HepG2 (cell line): ENCODE results near the gene DDX50. TPM values are rescaled to one million over a fixed set of nuclear protein-coding genes. Genes with fewer than 3 reads are reported as not detected.

Experiments used
- ARNT2 ChIP-seq: sonication (generic); formaldehyde crosslinking; IDR thresholded peaks from 2 replicates; pipeline ENCODE4 v1.8.0; 2022; ENCODE audit warnings: mild to moderate bottlenecking, low read depth, missing genetic modification reagents, moderate library complexity
- ATF7-NPFF ChIP-seq: sonication (generic); formaldehyde crosslinking; IDR thresholded peaks from 2 replicates; pipeline ENCODE4 v1.8.1; 2023; ENCODE audit warnings: mild to moderate bottlenecking, low read depth, missing genetic modification reagents, moderate library complexity
- CAMTA2 ChIP-seq: sonication (generic); formaldehyde crosslinking; IDR thresholded peaks from 2 replicates; pipeline ENCODE4 v1.4.0; 2020; ENCODE audit warnings: mild to moderate bottlenecking, missing genetic modification reagents, borderline replicate concordance
- CEBPB ChIP-seq: IDR thresholded peaks from 2 replicates; pipeline ENCODE4 v1.6.1; 2011; ENCODE audit warnings: low read depth, low read length, improper control_type of control experiment, borderline replicate concordance
- GLI4 ChIP-seq: sonication (generic); formaldehyde crosslinking; IDR thresholded peaks from 2 replicates; pipeline ENCODE4 v1.5.1; 2020; ENCODE audit warnings: missing genetic modification reagents, mild to moderate bottlenecking, moderate library complexity, borderline replicate concordance
- HDAC6 ChIP-seq: fragments of 200-600 bp; sonication (generic); IDR thresholded peaks from 2 replicates; pipeline ENCODE4 v1.7.0; 2017; ENCODE audit warnings: mild to moderate bottlenecking, antibody characterized with exemption, low read length, low read depth
- KDM5B ChIP-seq: sonication (generic); formaldehyde crosslinking; IDR thresholded peaks from 2 replicates; pipeline ENCODE4 v1.4.0; 2020; ENCODE audit warnings: missing genetic modification reagents, mild to moderate bottlenecking, borderline replicate concordance
- KLF15 ChIP-seq: sonication (generic); formaldehyde crosslinking; IDR thresholded peaks from 2 replicates; pipeline ENCODE4 v1.8.1; 2023; ENCODE audit warnings: borderline replicate concordance, mild to moderate bottlenecking, inconsistent platforms, missing genetic modification reagents, mixed read lengths
- POLR2AphosphoS5 ChIP-seq: IDR thresholded peaks from 2 replicates; pipeline ENCODE4 v1.6.1; 2012; ENCODE audit warnings: low read depth, low read length
- SP2 ChIP-seq: sonication (generic); formaldehyde crosslinking; IDR thresholded peaks from 2 replicates; pipeline ENCODE4 v1.5.1; 2020; ENCODE audit warnings: mild to moderate bottlenecking, missing genetic modification reagents
- SRSF4 ChIP-seq: fragments of 200-400 bp; formaldehyde crosslinking; IDR thresholded peaks from one replicate; pipeline ENCODE4 v1.6.1; 2018; ENCODE audit warnings: mild to moderate bottlenecking, low read depth, low read length, moderate library complexity; ENCODE audit not compliant: poor library complexity, severe bottlenecking
- THYN1 ChIP-seq: sonication (generic); formaldehyde crosslinking; IDR thresholded peaks from 2 replicates; pipeline ENCODE4 v1.8.1; 2023; ENCODE audit warnings: low read depth, mild to moderate bottlenecking, moderate library complexity, missing genetic modification reagents, borderline replicate concordance
- XBP1 ChIP-seq: sonication (generic); formaldehyde crosslinking; IDR thresholded peaks from 2 replicates; pipeline ENCODE4 v1.5.0; 2020; ENCODE audit warnings: missing genetic modification reagents
- ZSCAN12 ChIP-seq: sonication (generic); formaldehyde crosslinking; IDR thresholded peaks from 2 replicates; pipeline ENCODE4 v1.9.0; 2021; ENCODE audit warnings: mild to moderate bottlenecking, missing genetic modification reagents
- polyA plus RNA-seq, 8 experiments: library from polyadenylated mRNA; depleted of rRNA in 3 of 8; stranded (reverse) in 7 of 8; unstranded in 1 of 8; fragments of >200 nt; fragmentation: Illumina TruSeq in 4 of 8; extraction: Trizol in 4 of 8; gene quantifications; 2 replicates each; pipeline versions ENCODE4 v1.2.1 to v1.2.3, GENCODE V29; 2011 to 2016; ENCODE audit warnings: low read depth in 4 of 8, missing spikeins in 1 of 8, mixed read lengths in 1 of 8; ENCODE audit not compliant: insufficient read depth in 1 of 8
- total RNA-seq, 5 experiments: library from RNA; depleted of rRNA; stranded (reverse); fragments of >200 nt; fragmentation: Illumina TruSeq; extraction: Trizol; gene quantifications; 2 replicates each; pipeline ENCODE4 v1.2.3, GENCODE V29; 2016; ENCODE audit warnings: low read depth in 1 of 5
- TF ChIP-seq, protein P1 (sequence below): sonication (generic); formaldehyde crosslinking; IDR thresholded peaks from 2 replicates; pipeline ENCODE4 v1.4.0; 2020; ENCODE audit warnings: missing genetic modification reagents, mild to moderate bottlenecking, borderline replicate concordance
- TF ChIP-seq, protein P2 (sequence below): sonication (generic); formaldehyde crosslinking; IDR thresholded peaks from 2 replicates; pipeline ENCODE4 v1.4.0; 2020; ENCODE audit warnings: low read depth, mild to moderate bottlenecking, missing genetic modification reagents
- TF ChIP-seq, protein P3 (sequence below): IDR thresholded peaks from 2 replicates; pipeline ENCODE4 v1.6.1; 2016; ENCODE audit warnings: missing biosample characterization, missing genetic modification reagents, low read depth
- TF ChIP-seq, protein P4 (sequence below): sonication (generic); formaldehyde crosslinking; IDR thresholded peaks from 2 replicates; pipeline ENCODE4 v1.4.0; 2020; ENCODE audit warnings: low read depth, missing genetic modification reagents

Gene DDX50
- total and polyA plus RNA-seq, 2 of the 13 experiments (the other 11 are each of a cell fraction or from before 2014, with no cell fraction given): 19.0 to 38.2 TPM

DNA sequence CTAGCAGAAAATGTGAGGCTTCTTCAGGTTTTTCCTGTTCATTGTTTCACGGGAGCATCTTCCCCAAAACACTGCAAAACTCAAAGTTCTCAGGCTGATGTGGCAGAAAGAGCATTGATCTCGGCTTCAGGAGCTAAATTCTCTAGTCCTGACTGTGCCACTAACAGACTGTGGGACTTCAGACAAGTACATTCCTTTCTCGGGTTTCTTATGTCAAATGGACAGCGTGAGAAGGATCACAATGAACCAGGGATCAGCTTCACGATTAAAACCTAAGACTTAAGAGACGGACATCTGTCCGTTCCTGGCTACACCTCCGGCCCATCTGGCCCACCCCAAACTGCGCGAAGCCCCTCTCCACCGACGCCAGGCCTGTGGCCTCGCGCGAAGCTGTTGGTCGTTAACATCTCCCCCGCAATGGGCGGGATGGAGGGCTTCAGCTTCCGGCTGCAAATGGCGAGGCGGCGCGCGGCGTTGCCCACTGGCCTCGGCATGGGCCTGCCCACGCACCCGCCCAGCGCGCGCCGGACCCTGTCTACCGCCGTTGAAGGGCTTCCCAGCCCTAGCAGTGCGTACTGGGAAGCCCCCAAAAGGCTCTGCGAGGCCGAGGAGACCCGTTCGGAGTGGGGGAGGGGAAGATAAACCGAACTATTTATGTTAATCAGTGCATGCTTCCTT lies 549 bp upstream of the DDX50 start (continued):
- TF ChIP-seq, protein P1, sequence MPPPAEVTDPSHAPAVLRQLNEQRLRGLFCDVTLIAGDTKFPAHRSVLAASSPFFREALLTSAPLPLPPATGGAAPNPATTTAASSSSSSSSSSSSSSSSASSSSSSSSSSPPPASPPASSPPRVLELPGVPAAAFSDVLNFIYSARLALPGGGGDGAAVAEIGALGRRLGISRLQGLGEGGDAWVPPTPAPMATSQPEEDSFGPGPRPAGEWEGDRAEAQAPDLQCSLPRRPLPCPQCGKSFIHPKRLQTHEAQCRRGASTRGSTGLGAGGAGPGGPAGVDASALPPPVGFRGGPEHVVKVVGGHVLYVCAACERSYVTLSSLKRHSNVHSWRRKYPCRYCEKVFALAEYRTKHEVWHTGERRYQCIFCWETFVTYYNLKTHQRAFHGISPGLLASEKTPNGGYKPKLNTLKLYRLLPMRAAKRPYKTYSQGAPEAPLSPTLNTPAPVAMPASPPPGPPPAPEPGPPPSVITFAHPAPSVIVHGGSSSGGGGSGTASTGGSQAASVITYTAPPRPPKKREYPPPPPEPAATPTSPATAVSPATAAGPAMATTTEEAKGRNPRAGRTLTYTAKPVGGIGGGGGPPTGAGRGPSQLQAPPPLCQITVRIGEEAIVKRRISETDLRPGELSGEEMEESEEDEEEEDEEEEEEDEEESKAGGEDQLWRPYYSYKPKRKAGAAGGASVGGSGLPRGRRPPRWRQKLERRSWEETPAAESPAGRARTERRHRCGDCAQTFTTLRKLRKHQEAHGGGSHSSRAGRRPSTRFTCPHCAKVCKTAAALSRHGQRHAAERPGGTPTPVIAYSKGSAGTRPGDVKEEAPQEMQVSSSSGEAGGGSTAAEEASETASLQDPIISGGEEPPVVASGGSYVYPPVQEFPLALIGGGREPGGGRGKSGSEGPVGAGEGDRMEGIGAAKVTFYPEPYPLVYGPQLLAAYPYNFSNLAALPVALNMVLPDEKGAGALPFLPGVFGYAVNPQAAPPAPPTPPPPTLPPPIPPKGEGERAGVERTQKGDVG: 0 out of 2 replicates have a peak, but pooled peaks have one; percentile 29
- TF ChIP-seq, protein P2, sequence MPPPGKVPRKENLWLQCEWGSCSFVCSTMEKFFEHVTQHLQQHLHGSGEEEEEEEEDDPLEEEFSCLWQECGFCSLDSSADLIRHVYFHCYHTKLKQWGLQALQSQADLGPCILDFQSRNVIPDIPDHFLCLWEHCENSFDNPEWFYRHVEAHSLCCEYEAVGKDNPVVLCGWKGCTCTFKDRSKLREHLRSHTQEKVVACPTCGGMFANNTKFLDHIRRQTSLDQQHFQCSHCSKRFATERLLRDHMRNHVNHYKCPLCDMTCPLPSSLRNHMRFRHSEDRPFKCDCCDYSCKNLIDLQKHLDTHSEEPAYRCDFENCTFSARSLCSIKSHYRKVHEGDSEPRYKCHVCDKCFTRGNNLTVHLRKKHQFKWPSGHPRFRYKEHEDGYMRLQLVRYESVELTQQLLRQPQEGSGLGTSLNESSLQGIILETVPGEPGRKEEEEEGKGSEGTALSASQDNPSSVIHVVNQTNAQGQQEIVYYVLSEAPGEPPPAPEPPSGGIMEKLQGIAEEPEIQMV (CRISPR knock-in tag): peak; percentile 83; the same call in 1 of the 2 replicates
- peak; percentile 63; the same call in 1 of the 2 replicates for TF ChIP-seq KLF15
- peak; percentile 98; the same call in 1 of the 2 replicates for TF ChIP-seq KDM5B
- TF ChIP-seq GLI4: no peak
- TF ChIP-seq ATF7-NPFF: peak; percentile 90
- no peak for TF ChIP-seq SRSF4
- TF ChIP-seq CEBPB: no peak
- TF ChIP-seq THYN1 (CRISPR knock-in tag): no peak
- TF ChIP-seq, protein P3, sequence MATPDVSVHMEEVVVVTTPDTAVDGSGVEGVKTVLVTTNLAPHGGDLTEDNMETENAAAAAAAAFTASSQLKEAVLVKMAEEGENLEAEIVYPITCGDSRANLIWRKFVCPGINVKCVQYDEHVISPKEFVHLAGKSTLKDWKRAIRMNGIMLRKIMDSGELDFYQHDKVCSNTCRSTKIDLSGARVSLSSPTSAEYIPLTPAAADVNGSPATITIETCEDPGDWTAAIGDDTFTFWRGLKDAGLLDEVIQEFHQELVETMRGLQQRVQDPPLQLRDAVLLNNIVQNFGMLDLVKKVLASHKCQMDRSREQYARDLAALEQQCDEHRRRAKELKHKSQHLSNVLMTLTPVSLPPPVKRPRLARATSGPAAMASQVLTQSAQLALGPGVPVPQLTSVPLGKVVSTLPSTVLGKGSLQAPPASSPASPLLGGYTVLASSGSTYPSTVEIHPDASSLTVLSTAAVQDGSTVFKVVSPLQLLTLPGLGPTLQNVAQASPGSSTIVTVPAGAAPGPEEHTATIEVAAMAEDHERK (CRISPR knock-in tag): peak; percentile 16; the same call in 1 of the 2 replicates
- no peak for TF ChIP-seq ZSCAN12 (CRISPR knock-in tag)
- no peak; the same call in 1 of the 2 replicates for TF ChIP-seq ARNT2
- TF ChIP-seq, protein P4, sequence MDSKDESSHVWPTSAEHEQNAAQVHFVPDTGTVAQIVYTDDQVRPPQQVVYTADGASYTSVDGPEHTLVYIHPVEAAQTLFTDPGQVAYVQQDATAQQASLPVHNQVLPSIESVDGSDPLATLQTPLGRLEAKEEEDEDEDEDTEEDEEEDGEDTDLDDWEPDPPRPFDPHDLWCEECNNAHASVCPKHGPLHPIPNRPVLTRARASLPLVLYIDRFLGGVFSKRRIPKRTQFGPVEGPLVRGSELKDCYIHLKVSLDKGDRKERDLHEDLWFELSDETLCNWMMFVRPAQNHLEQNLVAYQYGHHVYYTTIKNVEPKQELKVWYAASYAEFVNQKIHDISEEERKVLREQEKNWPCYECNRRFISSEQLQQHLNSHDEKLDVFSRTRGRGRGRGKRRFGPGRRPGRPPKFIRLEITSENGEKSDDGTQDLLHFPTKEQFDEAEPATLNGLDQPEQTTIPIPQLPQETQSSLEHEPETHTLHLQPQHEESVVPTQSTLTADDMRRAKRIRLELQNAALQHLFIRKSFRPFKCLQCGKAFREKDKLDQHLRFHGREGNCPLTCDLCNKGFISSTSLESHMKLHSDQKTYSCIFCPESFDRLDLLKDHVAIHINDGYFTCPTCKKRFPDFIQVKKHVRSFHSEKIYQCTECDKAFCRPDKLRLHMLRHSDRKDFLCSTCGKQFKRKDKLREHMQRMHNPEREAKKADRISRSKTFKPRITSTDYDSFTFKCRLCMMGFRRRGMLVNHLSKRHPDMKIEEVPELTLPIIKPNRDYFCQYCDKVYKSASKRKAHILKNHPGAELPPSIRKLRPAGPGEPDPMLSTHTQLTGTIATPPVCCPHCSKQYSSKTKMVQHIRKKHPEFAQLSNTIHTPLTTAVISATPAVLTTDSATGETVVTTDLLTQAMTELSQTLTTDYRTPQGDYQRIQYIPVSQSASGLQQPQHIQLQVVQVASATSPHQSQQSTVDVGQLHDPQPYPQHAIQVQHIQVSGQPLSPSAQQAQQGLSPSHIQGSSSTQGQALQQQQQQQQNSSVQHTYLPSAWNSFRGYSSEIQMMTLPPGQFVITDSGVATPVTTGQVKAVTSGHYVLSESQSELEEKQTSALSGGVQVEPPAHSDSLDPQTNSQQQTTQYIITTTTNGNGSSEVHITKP: 0 out of 2 replicates have a peak, but pooled peaks have one; percentile 8
- no peak for TF ChIP-seq HDAC6
- TF ChIP-seq POLR2AphosphoS5: peak; percentile 78
- no peak; the same call in 1 of the 2 replicates for TF ChIP-seq XBP1 (CRISPR knock-in tag)
- no peak for TF ChIP-seq CAMTA2
- no peak for TF ChIP-seq SP2 (CRISPR knock-in tag)
